HCEC 1CT (cell line): ENCODE results near the gene AURKB.
A peak's percentile ranks its signal among the peaks of the same experiment; 100 is the strongest.

Experiments
- DNase-seq: peaks from one replicate; pipeline ENCODE4 v3.0.0-alpha.2; 2017

AURKB gene

DNA sequence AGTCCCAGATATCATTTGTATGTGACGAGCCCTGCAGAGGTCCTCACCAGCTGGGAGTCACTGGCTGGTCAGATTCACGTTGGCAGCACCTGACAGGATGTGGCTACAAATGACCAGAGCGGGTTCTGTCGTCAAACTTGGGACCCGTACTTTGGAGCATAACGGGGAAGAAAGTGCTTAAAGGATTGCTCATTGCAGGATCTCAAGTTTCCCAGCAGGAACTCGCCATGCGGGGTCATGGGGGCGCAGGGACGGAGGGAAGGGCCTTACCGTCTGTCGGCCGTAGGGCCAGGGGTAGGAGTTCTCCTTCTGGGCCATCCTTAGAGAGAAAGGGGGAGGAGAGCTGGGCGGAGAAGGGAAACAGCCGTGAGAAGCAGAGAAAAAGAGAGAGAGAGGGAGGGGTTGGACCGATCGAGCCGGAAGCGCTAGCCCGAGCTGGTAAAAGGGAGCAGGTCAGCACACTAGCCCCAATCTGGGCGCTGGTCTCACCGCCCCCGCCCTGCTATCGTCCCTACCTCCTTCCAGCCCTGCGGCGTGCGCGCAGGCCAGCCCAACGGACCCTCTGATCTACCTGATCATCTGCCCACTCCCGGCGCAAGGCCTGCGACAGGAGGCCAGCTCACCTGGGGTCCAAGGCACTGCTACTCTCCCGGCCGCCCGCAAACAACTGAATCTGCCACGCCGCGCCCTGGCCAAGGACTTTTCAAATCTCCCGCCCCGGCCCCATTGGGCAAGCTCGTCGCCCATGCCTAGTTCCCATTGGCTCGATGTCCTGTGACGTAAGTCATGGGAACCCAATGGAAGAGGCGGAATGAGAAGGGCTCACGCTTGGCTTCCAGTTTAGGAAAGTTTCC lies at the start of gene AURKB:
Gene AURKB (minus strand): TSS at position 669 of the 854 bp plus-strand sequence. CDS start 351 bp downstream, at position 318.
- peak; percentile 98 for DNase-seq

DNA sequence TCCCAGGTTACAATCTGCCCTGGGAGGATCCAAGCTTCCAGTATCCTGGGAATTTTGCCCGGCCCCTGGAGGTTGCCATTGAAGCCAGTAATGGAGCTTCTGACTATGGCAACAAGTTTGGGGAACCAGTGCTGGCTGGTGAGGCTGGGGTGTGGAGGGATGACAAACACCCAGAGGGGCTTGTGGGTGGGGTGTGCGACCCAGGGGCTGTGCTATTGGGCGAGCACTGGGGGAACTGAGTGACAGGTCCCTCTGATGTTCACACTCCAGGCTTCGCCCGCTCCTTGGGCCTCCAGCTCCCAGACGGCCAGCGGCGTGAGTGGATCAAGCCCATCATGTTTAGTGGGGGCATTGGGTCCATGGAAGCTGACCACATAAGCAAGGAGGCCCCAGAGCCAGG lies 47.4 kb upstream of the AURKB start:
- no peak for DNase-seq

DNA sequence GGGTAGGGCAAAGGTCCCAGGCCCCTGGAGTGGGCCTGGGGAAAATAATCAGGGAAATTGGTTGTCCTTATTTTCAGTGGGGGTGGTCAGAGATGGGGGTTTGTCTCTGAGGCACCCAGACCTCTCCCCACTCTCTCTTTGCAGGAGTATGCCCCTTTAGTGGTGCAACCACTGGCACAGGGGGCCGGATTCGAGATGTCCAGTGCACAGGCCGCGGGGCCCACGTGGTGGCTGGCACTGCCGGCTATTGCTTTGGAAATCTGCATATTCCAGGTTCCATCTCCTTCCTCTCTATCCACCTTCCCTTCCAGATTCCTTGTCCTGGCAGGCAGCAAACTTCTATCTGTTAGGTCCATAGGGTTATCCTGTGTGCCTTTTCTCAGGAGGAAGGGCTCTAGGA lies 46.3 kb upstream of the AURKB start:
- DNase-seq, result no peak

DNA sequence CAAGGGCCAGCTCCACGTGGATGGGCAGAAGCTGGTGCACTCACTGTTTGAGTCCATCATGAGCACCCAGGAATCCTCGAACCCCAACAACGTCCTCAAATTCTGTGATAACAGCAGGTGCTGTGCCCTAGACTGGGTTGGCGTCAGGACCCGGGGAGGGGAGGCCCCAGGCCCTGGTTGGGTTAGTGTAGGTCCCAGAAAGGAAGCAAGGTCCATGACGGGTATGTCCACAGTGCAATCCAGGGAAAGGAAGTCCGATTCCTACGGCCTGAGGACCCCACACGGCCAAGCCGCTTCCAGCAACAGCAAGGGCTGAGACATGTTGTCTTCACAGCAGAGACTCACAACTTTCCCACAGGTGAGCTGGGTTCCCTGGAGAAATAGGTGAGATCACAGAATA lies 45.9 kb upstream of the AURKB start:
- no peak for DNase-seq

DNA sequence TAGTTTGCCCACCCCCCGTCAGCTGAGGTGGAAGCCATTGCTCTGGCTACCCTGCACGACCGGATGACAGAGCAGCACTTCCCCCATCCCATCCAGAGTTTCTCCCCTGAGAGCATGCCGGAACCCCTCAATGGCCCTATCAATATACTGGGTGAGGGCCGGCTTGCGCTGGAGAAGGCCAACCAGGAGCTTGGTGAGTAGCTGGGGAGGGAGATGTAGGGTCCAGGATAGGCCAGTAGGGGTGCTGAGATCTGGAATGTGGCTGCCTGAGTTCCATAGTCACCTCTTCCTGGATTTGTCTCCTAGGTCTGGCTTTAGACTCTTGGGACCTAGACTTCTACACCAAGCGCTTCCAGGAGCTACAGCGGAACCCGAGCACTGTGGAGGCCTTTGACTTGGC lies 45.1 kb upstream of the AURKB start:
- DNase-seq, result no peak

DNA sequence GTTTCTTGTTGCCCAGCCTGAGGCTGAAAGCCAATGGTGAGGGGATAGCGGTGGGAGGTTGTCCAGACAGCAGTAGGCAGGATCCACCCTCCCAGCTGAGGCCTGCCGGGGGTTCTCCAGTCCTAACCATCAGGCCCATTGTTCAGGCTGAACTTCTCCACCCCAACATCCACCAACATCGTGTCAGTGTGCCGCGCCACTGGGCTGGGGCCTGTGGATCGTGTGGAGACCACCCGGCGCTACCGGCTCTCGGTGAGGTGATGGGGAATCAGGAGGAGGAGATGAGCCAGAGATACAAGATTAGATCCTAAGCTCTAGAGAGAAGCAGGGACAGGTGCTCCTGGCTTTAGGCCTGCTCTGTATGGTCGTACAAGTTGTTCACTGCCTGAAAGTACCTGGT lies 44.5 kb upstream of the AURKB start:
- no peak for DNase-seq

DNA sequence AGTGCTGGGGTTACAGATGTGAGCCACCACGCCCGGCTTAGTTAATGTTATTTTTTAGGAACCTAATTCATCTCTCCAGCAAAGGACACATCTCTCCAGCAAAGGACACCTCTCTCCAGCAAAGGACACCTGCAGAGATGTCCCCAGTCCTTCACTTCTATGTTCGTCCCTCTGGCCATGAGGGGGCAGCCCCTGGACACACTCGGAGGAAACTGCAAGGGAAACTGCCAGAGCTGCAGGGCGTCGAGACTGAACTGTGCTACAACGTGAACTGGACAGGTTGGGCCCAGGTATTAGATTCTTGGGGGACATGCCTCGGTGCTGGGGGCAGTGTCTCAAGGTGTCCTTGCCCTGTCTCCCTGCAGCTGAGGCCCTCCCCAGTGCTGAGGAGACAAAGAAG lies 43.4 kb upstream of the AURKB start:
- DNase-seq, result peak; percentile 21

DNA sequence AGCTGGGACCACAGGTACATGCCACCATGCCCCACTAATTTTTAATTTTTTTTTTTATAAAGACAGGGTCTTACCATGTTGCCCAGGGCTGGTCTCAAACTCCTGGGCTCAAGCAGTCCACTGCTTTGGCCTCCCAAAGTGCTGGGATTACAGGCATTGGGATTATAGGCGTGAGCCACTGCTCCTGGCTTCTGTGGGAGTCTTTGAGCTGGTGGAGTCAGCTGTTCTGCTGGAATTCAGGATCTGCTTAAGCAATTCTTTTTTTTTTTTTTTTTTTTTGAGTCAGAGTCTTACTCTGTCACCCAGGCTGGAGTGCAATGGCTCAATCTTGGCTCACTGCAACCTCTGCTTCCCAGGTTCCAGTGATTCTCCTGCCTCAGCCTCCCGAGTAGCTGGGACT lies 41.0 kb upstream of the AURKB start:
- DNase-seq, result peak; percentile 29

DNA sequence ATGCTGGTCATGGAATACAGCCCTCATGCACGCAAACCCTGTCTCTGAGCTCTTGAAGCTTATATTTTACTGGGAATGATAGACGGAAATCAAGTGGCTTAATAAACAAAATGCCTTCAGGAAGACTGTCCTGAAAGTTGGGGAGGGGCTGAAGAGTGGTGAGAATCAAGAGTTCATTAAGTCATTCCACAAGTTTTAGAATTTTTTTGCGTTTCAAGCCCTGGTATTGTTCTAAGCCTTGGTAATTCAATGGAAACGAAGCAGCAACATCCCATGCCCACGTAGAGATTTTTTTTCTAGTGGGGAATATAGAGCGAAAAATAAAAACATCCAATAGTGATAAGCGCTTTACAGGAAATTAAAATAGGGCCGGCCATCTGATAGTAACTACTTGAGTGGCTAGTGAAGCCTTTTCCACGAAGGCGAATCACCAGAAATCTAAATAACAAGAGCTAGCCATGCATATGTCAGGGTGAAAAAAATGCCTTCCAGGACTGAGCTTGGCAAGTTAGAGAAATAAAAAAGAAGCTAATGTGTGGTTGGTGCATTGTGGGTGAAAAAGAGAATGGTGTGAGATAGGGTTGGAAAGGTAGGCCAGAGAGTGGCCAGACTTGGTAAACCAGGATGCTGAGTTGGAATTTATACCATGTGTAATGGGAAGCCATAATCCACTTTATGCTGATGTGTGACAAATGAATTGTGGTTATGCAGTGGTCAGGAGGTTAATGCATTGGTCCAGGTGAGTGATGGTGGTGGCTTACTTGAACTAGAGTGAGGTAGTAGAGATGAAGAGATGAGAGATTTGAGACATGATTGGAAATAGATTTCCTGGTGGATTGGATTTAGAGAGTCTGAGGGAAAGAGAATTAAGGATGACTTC lies 39.5 kb upstream of the AURKB start:
- no peak for DNase-seq

DNA sequence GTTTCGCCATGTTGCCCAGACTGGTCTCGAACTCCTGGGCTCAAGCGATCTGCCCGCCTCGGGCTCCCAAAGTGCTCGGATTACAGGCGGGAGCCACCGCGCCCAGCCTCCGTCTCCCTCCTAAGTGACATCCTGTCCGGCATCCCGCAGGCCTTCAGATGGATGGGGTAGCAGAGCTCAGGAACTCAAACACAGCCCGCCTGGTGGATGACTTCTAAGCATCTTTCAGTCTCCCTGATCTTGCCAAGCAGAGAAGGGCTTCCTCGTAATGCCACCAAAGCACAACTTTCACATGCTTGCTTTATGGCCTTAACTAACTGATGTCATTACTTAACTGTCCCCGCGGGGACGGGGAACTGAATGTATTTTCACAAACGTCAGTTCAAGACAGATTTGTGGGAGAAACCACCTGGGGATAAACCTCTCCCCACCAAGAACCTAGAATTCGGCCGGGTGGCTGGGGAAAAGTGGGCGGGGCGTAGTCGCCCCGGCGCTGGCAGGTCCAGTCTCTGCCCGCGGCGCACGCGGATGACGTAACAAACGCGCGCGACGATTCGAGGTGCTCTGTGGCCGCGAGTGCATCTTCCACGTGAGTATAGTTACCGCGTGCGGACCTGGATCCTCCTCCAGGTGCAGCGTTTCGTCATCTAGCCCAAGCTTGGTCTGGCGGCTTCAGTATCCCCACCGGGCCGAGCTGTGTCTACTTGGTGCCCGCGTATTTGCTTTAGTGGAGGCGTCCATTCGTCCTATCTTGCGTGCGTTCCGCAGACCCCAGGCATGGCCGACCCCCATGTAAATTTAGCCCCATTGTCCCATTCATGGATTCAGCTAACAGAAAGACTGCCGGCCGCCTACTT lies 38.6 kb upstream of the AURKB start, which contains the start of gene PFAS:
Gene PFAS (plus strand): TSS at position 539 of the 857 bp plus-strand sequence. CDS start 4,649 bp downstream, outside the sequence.
- DNase-seq, result peak; percentile 82

DNA sequence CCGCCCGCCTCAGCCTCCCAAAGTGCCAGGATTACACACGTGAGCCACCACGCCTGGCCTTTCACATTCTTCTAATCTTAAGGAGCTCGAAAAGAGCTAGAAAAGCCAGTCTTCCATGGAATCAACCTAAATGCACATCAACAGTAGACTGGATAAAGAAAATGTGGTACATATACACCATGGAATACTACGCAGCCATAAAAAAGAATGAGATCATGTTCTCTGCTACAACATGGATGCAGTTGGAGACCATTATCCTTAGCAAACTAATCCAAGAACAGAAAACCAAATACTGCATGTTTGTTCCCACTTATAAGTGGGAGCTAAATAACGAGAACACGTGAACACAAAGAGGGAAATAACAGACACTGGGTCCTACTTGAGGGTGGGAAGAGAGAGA lies 34.4 kb upstream of the AURKB start:
- no peak for DNase-seq

DNA sequence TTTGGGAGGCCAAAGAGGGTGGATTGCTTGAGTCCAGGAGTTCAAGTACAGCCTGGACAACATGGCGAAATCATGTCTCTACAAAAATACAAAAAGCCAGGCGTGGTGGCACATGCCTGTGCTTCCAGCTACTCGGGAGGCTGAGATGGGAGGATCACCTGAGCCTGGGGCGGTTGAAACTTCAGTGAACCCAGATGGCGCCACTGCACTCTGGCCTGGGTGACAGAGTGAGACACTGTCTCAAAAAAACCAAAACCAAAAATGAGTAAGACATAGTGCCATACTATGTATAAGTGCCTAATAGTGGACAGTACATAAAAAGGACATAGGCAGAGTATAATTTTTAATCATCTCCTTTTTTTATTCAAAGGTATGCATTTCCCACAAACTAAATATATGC lies 33.5 kb upstream of the AURKB start:
- no peak for DNase-seq

DNA sequence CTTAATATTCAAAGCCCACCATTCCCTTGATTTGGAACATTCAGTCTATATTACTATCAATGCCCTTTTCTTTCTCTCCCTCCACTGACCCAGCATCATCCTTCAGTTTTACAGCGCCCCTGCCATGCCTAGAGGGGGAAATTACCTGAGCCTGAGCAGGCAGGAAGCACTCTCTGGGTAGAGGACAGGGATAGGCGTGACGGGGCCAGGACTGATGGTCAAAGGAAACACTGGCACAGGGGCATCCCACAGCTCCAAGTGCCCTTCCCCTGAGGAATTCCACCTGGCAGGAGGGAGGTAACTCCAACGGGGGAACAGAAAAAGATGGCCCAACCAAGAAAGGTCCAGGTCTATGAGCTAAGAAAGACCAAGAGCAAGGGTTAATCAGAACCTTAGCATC lies 27.5 kb upstream of the AURKB start:
- DNase-seq, result no peak

DNA sequence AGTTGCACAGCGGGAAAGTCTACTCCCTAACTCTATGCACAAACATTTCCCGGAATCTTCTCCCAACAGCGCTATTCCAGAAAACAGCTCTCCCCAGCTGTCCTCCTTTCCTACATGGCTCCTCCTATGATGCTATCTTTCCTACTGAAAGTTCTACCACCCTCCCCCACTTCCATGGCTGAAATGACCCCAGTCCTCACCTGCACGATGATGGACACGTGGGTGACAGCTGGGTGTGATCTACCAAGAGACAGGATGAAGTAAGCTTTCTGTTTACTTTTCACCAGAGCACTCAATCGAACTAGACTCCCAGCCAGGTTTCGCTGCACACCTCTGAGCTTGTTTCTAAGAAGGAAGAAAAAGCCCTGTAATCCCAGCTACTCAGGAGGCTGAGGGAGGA lies 26.8 kb upstream of the AURKB start:
- DNase-seq, result no peak

DNA sequence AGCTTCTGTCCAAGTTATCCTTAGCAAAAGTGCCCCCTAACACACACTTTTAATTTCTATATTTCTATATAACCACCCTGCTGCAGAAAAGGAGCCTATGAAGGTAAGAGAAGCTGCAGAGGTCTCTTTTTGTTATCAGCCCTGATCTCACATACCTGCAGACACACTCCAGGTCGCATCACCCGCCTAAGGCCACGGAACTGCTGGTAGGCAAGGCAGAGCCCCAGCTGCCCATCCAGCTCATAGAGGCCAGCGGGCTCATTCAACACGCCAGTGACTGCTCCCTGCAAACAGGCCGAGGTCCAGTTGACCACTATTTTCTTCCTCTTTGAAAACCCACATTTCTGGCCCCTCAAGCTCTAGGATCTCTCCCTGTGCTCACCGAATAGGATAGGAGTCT lies 25.3 kb upstream of the AURKB start:
- DNase-seq, result no peak

DNA sequence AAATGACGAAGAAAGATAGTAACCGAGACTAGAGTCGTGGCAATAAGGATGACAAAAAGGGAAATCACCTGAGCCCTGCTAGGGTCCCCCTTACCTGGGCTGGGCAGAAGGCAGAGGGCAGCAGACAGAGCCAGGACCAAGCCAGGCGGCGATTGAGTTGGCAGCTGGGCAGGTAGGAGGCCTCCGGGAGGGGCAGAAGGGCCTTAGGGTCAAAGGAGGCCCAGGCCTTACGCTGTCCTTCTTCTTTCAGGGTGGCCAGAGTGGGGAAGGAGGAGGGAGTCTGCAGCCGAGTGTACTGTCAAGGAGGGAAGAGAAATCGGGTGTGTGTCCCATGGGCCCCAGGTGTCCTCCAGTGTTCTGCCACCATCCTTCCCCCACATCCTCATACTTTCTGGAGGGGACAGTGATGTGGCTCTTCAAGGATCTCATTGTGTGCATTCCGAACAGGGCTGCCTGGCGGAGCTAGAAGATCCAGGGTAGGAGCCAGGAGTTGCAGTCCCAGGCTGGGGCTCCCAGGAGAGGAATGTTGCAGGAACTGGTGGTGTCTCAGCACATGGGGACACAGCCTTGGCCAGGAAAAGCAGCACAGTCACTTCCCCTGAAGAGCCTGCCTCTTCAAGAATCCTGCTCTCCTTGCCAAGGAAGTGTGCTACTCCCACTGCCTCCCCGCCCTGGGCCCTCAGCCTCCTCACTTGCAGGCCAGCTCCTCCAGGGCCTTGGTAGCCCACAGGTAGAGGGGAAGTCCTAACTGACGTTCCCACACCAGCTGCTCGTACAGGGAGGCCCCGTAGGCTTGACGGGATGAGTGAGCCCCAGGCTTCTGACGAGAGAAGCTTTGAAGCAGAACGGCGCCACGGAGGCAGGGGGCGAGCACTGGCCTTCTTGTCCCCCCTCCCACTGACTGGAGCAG lies 24.2 kb upstream of the AURKB start:
- no peak for DNase-seq

DNA sequence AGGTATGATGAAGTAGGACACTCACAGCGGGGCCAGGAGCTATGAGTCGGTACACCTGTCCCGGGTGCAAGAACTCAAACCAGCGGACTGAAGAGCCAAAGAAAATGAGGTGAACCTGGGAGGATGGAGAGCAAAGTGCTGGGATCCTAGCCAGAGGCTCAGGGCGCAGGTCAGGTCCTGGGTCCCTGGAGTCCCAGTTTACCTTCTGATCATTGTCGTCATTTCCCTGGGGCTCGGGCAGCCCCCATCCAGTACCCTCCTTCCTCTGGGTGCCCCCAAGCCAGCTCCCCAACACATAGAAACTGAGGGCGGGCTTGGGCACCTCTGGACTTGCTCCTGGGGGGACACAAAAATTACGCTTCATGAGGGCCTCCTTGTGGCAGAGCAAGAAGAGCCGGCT lies 21.3 kb upstream of the AURKB start:
- DNase-seq, result no peak

DNA sequence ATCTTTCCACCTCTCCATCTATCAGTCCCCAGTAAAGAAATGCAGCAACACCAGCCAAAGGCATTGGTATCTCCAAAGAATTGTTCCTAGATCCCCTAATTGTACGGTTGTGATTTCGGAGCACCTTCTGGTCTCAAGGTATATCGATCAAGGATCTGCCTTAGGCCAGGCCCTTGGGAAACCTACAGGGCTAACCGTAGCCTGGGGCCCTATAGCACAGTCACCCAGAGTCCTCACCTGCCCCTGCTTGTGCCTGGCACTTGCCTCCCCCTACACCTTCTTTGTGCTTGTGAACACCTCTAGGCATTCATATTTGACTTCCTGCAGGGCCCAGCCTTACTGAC lies 16.8 kb upstream of the AURKB start:
- no peak for DNase-seq

DNA sequence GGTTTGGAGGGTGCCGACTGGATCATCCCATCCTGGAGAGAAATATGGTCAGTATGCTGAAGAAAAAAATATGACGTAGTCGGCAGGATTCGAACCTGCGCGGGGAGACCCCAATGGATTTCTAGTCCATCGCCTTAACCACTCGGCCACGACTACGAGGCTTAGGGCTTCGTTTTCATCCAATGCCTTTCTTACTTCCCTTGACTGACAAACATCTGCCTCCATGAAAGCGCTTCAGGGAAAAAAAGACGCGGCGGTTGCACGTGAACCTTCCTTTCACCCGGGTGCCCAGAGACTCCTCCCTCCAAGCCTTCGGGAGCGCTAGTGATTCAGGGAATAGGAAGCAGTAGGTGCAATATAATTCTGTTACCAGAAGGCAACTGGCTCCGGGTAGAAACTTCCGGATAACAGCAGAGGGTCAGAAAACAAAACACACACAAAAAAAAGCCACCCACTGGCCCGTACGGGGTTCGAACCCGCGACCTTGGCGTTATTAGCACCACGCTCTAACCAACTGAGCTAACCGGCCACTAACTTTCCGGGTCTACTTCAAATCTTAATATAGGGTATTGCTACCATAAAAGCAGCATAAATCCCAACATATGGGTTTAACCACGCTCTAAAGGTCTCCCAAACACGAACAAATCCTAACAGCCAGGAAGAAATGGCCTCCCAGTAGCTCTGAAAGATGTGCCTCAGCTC lies 16.3 kb upstream of the AURKB start:
- DNase-seq, result peak; percentile 81

DNA sequence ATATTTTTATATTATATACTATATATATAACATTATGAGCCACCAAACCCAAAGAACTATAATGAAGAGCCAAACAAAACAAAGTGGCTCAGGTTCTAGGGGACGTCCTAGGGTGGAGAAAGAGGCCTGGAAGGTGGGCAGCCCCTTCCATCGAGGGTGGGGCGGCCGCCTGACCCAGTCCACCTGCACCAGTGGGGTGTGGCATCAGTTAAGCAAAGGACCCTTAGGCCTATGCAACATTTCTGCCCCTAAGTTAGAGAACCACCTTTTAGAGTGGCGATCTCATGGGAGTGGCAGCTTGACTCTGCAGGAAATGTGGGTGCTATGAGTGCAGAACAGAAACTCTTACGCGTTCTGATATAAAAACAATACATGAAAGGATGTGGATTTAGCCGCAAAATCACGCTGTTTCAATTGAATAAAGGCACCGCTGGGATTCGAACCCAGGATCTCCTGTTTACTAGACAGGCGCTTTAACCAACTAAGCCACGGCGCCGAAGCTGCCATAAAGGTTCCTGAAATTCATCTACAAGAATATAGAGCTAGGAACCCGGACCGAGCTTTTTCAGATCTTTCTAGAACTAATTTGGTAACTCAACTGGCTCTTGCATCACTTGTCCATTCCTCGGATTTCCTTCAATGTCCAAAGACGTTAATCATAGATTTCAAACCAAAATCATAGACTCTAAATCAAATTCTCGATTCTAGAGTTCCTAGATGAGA lies 15.6 kb upstream of the AURKB start:
- peak; percentile 75 for DNase-seq
